Measurements from ENCODE around the gene BTBD19. TPM values are rescaled to one million over a fixed set of nuclear protein-coding genes. Genes with fewer than 3 reads are reported as not detected.

The BTBD19 gene
- total RNA-seq, 1 experiment from 2014 or later: 1.6 TPM

DNA sequence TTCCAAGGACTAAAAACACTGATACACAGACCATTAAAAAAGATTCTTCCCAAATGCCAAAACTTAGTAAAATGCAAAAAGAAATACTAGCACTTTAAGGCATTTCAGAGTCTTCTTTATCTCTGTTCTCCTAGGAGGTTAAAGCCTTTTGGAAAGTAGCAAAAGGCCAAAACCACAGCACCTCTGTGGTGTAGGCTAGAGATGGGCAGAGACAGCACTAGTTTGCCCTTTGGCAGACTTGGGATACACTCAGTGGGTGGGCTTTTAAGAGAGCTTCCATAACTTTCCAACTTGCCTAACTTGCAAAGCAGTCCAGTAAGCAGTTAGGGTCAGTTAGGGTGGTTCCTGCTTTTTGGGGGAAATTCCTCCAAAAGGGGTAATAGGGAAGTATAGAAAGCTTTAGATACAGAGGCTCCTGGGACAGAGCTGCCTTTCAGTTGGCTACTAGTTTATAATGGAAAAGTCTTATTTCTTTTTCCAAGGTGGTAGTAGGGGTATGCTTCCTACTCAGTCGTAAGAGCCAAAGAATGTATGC, 52.6 kb downstream of the BTBD19 start:
- Mint-ChIP-seq H3K27ac (ENCODE audit: unreplicated experiment) (no peak overlapping the region), H3K36me3 (ENCODE audit: insufficient read depth, unreplicated experiment) (no peaks in the 10 kb centered on the region), H3K4me1 (ENCODE audit: low read depth, unreplicated experiment) (no peaks in the 10 kb centered on the region), H3K27me3 (ENCODE audit: insufficient read depth, unreplicated experiment) (no peaks in the 10 kb centered on the region), H3K4me3 (ENCODE audit: unreplicated experiment) (no peak overlapping the region), H3K9me3 (ENCODE audit: unreplicated experiment) (no peaks in the 10 kb centered on the region)
- CTCF ChIA-PET: no interaction called here
- no peak for DNase-seq
- H3K9me3 ChIP-seq: no peaks in the 10 kb centered on the region
- no TSS peak for BruUV-seq (replicated peaks)
- H3K27me3 ChIP-seq (replicated peaks; ENCODE audit: control insufficient read depth, insufficient read depth, low read length): no peaks in the 10 kb centered on the region
- POLR2A ChIA-PET: no interaction called here
- intact Hi-C loops (cut with micrococcal nuclease; ENCODE audit: unreplicated experiment): no loop called here
- H3K36me3 ChIP-seq (ENCODE audit: control insufficient read depth, insufficient read depth, low read length): no peaks in the 10 kb centered on the region
- no peak overlapping the region for H3K4me3 ChIP-seq (ENCODE audit: low read depth, low read length)
- TF ChIP-seq, protein P1, sequence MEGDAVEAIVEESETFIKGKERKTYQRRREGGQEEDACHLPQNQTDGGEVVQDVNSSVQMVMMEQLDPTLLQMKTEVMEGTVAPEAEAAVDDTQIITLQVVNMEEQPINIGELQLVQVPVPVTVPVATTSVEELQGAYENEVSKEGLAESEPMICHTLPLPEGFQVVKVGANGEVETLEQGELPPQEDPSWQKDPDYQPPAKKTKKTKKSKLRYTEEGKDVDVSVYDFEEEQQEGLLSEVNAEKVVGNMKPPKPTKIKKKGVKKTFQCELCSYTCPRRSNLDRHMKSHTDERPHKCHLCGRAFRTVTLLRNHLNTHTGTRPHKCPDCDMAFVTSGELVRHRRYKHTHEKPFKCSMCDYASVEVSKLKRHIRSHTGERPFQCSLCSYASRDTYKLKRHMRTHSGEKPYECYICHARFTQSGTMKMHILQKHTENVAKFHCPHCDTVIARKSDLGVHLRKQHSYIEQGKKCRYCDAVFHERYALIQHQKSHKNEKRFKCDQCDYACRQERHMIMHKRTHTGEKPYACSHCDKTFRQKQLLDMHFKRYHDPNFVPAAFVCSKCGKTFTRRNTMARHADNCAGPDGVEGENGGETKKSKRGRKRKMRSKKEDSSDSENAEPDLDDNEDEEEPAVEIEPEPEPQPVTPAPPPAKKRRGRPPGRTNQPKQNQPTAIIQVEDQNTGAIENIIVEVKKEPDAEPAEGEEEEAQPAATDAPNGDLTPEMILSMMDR (IDR thresholded peaks at IDR 0.05; ENCODE audit: insufficient read depth in 1 of 2, low read depth in 1 of 2, low read length in 1 of 2, severe bottlenecking in 1 of 2, unreplicated experiment in 1 of 2): no peak
- no peaks in the 10 kb centered on the region for H3K4me1 ChIP-seq

- Mint-ChIP-seq H3K4me3 (ENCODE audit: unreplicated experiment) (no peak overlapping the region), H3K36me3 (ENCODE audit: insufficient read depth, unreplicated experiment) (no peaks in the 10 kb centered on the region), H3K27ac (ENCODE audit: unreplicated experiment) (no peak overlapping the region), H3K9me3 (ENCODE audit: unreplicated experiment) (no peaks in the 10 kb centered on the region), H3K27me3 (ENCODE audit: insufficient read depth, unreplicated experiment) (no peaks in the 10 kb centered on the region), H3K4me1 (ENCODE audit: low read depth, unreplicated experiment) (no peaks in the 10 kb centered on the region)
- Histone ChIP-seq H3K36me3 (ENCODE audit: control insufficient read depth, insufficient read depth, low read length) (no peaks in the 10 kb centered on the region), H3K4me1 (no peaks in the 10 kb centered on the region), H3K27me3 (replicated peaks; ENCODE audit: control insufficient read depth, insufficient read depth, low read length) (no peaks in the 10 kb centered on the region), H3K9me3 (no peaks in the 10 kb centered on the region), H3K4me3 (ENCODE audit: low read depth, low read length) (no peak overlapping the region)
- POLR2A ChIA-PET: no interaction called here
- DNase-seq: no peak
- no TSS peak for BruUV-seq (replicated peaks)
- TF ChIP-seq, protein P1 (IDR thresholded peaks at IDR 0.05; ENCODE audit: insufficient read depth in 1 of 2, low read depth in 1 of 2, low read length in 1 of 2, severe bottlenecking in 1 of 2, unreplicated experiment in 1 of 2): no peak
- CTCF ChIA-PET: no interaction called here
- intact Hi-C loops (cut with micrococcal nuclease; ENCODE audit: unreplicated experiment): no loop called here
Observed at GRCh38 chr1:44862829-44863401, 54.6 kb downstream of the BTBD19 start.

Other genes with a start within 250 kb of the BTBD19 start
- gene TMEM53, start 134.0 kb upstream of the BTBD19 start, total RNA-seq (2022): 3.5 and 4.4 TPM in 2 replicates
- 0.37 TPM in 1 of 2 replicates, not detected in the other for gene ARMH1, start 133.8 kb upstream of the BTBD19 start, total RNA-seq (2022)
- gene RNU5D-1, start 77.4 kb upstream of the BTBD19 start, total RNA-seq (2022): 16.3 TPM in 1 of 2 replicates, not detected in the other
- gene KIF2C, start 68.7 kb upstream of the BTBD19 start, total RNA-seq (2022): 61.0 and 63.2 TPM in 2 replicates
- gene RPS8, start 33.0 kb upstream of the BTBD19 start, total RNA-seq (2022): 1,451 and 1,467 TPM in 2 replicates
- not detected in 2 replicates for gene BEST4, start 20.4 kb upstream of the BTBD19 start, total RNA-seq (2022)
- gene PLK3, start 8.1 kb upstream of the BTBD19 start, total RNA-seq (2022): 3.2 and 5.2 TPM in 2 replicates
- gene DYNLT4, start 1.2 kb upstream of the BTBD19 start, total RNA-seq (2022): not detected in 2 replicates
- 0.44 and 0.48 TPM in 2 replicates for gene PTCH2, start 34.7 kb downstream of the BTBD19 start, total RNA-seq (2022)
- gene EIF2B3, start 178.1 kb downstream of the BTBD19 start, total RNA-seq (2022): 22.5 and 24.3 TPM in 2 replicates
- 28.8 and 29.4 TPM in 2 replicates for gene HECTD3, start 202.8 kb downstream of the BTBD19 start, total RNA-seq (2022)
- gene UROD, start 203.7 kb downstream of the BTBD19 start, total RNA-seq (2022): 44.8 and 54.3 TPM in 2 replicates

All from Caco-2 (cell line).